ENCODE data around the gene CASQ2. TPM values are rescaled to one million over a fixed set of nuclear protein-coding genes. Genes with fewer than 3 reads are reported as not detected.

CASQ2 gene
- total and polyA plus RNA-seq, 2 donors, result 75.2 to 111 TPM

DNA sequence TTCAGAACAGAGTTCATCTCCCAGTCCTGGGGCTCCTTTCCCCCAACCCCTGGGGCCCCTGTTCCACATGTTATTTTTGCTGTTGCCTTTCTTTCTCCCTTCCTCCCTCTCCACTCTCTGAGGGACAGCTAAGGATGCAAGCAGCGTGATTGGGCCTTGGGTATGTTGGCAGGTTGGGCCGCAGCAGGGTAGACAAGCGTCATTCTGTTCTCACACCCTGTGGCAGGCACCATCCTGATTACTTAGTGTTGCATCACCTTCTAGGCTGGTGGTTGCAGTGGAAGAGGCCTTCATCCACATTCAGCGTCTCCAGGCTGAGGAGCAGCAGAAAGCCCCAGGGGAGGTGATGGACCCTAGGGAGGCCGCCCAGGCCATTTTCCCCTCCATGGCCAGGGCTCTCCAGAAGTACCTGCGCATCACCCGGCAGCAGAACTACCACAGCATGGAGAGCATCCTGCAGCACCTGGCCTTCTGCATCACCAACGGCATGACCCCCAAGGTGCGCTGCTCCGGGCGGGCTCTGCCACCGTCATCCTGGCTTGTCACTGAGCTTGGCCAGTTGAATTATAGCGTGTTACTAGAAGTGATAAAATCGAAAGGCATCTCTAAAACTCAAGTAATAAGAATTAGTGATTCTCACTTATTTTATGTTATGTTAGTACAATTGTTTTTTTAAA, 83.3 kb downstream of the CASQ2 start:
- 92% methylated on average over 14 of the region's 14 CpGs for WGBS
- Histone ChIP-seq H3K36me3 (ENCODE audit: insufficient read depth) (no peaks in the 10 kb centered on the region), H3K4me3 (ENCODE audit: low read depth, low read length) (no peak overlapping the region), H3K4me1 (ENCODE audit: insufficient read depth) (no peaks in the 10 kb centered on the region), H3K27ac (ENCODE audit: low read depth) (no peak overlapping the region)
- no peak for DNase-seq (ENCODE audit: extremely low spot score)

DNA sequence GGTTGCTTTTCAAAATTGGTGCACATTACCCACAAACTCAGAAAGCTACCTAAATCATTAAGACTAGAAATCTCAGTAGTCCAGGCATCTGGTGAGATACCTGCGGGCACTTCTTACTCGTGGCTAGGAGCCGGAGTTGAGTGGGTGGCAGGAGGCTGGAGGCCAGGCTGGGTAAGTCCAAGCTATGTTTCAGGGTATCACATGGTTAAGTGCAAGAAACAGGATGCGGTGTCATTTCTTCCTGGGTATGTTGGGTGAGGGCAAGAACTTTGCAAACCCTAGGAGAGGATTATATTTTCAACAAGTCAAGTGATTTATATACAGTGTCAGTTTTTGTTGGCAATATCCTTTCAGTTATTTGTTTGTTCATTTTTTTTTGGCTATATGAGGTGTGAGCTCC, 85.7 kb downstream of the CASQ2 start:
- Histone ChIP-seq H3K4me1 (ENCODE audit: insufficient read depth) (no peaks in the 10 kb centered on the region), H3K27ac (ENCODE audit: low read depth) (no peak overlapping the region), H3K4me3 (ENCODE audit: low read depth, low read length) (no peak overlapping the region), H3K36me3 (ENCODE audit: insufficient read depth) (no peaks in the 10 kb centered on the region)
- DNase-seq (ENCODE audit: extremely low spot score), result no peak
- 98% methylated on average over 4 of the region's 4 CpGs for WGBS

DNA sequence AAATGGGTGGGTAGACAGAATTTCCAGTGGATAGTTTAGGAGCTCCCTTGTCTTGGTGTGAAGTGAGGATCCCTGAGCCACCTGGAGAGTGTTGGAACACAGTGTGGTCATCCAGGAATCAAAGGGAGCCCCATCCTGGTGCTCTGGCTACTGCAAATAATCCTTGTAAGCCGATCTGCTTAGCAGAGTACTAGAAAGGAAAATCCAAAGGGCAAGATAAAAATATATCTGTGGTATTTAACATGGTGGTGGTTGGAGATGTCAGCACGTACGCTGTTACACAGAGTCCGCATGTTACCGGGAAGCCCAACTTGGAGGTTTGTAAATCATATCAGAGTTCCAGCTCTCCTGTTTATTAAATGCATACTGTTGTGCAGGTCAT, 87.8 kb downstream of the CASQ2 start:
- H3K27ac ChIP-seq (ENCODE audit: low read depth), result no peak overlapping the region
- no peak for DNase-seq (ENCODE audit: extremely low spot score)
- H3K4me3 ChIP-seq (ENCODE audit: low read depth, low read length), result no peak overlapping the region
- no peaks in the 10 kb centered on the region for H3K4me1 ChIP-seq (ENCODE audit: insufficient read depth)
- 62% methylated on average over 5 of the region's 5 CpGs for WGBS
- no peaks in the 10 kb centered on the region for H3K36me3 ChIP-seq (ENCODE audit: insufficient read depth)

DNA sequence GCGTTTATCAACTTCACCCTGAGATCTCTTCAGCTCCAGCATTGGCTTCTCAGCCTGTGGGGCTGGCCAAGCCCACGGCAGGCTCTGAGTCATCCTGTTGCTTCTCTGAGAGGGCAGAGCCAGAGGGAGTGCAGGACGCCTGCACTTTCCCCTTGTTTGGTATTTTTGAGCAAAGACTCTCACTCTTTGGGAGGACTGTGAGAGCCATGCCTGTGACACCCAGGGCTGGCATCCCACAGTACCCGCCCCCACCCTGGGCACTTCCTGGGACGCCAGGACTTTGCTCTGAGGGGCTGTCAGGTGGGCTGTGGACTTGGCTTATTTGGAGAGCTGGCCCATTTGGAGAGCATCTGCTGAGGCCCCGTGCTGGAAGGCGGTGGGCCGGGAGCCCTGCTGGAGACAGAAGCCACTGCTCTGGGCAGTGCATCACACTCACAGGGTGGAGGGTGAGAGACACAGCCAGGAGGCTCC, 89.3 kb downstream of the CASQ2 start:
- Histone ChIP-seq H3K36me3 (ENCODE audit: insufficient read depth) (no peaks in the 10 kb centered on the region), H3K4me3 (ENCODE audit: low read depth, low read length) (no peak overlapping the region), H3K27ac (ENCODE audit: low read depth) (peak overlapping the region; percentile 41), H3K4me1 (ENCODE audit: insufficient read depth) (no peaks in the 10 kb centered on the region)
- DNase-seq (ENCODE audit: extremely low spot score), result no peak
- WGBS, result 31% methylated on average over 8 of the region's 8 CpGs

DNA sequence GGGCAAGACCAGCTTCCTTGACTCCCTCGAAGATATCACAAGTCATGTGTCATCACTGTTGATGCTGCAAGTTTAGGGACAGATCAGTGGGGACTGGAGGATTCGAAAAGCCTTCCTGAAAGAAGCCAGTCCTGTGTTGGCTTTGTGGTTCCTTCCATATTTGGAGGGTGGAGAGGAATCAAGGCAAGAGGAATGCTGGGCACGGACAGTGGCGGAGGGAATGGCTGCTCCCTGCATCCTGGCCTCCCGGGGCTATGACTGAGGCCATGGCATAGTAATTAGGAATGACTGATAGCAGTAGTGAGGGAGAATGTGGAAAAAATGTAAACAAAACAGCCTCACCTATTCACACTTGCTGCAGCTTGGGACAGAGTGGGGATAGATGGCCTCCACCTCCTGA, 90.4 kb downstream of the CASQ2 start:
- H3K4me1 ChIP-seq (ENCODE audit: insufficient read depth), result no peaks in the 10 kb centered on the region
- no peak overlapping the region for H3K27ac ChIP-seq (ENCODE audit: low read depth)
- WGBS, result 71% methylated on average over 5 of the region's 5 CpGs
- no peak for DNase-seq (ENCODE audit: extremely low spot score)
- H3K36me3 ChIP-seq (ENCODE audit: insufficient read depth), result no peaks in the 10 kb centered on the region
- no peak overlapping the region for H3K4me3 ChIP-seq (ENCODE audit: low read depth, low read length)

DNA sequence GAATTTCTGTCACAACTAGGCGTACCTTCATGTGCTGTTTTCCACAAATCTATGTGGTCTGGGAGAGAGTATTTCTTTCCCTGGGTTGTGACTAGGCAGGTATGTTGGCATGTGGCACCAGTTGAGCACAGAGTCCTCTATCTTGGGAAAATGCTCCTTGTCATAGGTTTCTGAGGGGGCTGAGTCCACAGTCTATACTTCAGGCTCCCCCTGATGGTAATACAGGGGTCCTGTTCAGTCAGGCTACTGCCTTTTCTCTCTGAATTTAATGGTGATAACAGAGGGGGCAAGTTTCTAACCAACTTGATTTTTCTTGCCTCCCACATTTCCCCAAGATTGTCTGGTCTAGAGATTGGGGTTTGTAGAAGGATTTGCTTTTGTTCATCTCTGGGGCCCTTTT, 90.9 kb downstream of the CASQ2 start:
- Histone ChIP-seq H3K27ac (ENCODE audit: low read depth) (no peak overlapping the region), H3K4me1 (ENCODE audit: insufficient read depth) (no peaks in the 10 kb centered on the region), H3K36me3 (ENCODE audit: insufficient read depth) (no peaks in the 10 kb centered on the region), H3K4me3 (ENCODE audit: low read depth, low read length) (no peak overlapping the region)
- DNase-seq (ENCODE audit: extremely low spot score), result no peak
- WGBS, result 99% methylated on average over 1 of the region's 1 CpG

DNA sequence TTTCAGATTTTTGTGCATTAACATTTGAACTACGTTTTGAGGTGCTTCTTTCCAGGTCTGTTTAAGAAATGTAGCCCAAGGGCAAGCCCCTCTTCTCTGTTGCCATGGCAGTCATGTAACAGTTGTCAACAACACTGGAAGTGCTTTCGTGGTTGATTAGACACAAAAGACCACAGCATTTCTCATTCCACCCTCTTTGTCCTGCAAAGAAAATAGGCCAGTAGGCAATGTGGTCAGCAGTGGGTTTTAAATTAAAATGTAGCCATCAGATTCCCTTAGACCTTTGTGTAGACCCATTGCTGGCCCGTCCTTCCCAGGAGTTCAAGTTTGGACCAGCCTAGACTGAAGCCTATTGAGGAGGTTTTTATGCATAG, 91.3 kb downstream of the CASQ2 start:
- Histone ChIP-seq H3K4me1 (ENCODE audit: insufficient read depth) (no peaks in the 10 kb centered on the region), H3K4me3 (ENCODE audit: low read depth, low read length) (no peak overlapping the region), H3K36me3 (ENCODE audit: insufficient read depth) (no peaks in the 10 kb centered on the region), H3K27ac (ENCODE audit: low read depth) (no peak overlapping the region)
- DNase-seq (ENCODE audit: extremely low spot score), result no peak
- 54% methylated on average over 3 of the region's 3 CpGs for WGBS

DNA sequence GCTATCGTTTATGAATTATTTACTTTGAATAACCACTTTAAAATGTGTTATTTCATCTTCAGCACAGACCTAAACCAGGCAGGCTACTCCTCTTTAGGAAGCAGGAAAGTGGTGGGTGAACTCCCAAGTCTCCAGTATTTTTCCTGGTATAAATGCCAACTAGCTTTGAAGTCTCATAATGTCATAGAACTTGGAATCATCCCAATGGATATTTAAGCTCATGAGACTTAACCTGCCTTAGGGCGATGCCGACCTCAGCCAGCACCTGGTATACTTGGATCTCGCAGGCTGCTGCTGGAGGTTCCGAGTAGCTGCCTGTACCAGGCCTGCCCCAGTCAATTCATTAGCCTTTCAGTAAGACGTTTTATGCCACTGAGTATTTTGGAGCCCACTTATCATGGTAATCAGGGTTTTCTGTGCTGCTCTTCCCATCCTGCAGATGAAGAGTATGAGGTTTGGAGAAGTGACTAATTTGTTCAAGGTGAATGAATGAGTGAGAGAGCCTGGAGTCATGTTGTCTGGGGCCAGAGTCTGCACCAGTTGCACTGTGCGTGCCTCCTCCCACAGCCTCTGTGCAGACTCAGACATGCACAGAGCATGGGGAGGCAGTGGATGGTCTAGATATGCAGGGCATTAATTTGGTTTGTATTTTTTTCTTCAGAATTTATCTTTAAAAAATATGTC, 91.9 kb downstream of the CASQ2 start:
- 75% methylated on average over 7 of the region's 7 CpGs for WGBS
- Histone ChIP-seq H3K27ac (ENCODE audit: low read depth) (no peak overlapping the region), H3K4me3 (ENCODE audit: low read depth, low read length) (no peak overlapping the region), H3K4me1 (ENCODE audit: insufficient read depth) (no peaks in the 10 kb centered on the region), H3K36me3 (ENCODE audit: insufficient read depth) (no peaks in the 10 kb centered on the region)
- no peak for DNase-seq (ENCODE audit: extremely low spot score)

DNA sequence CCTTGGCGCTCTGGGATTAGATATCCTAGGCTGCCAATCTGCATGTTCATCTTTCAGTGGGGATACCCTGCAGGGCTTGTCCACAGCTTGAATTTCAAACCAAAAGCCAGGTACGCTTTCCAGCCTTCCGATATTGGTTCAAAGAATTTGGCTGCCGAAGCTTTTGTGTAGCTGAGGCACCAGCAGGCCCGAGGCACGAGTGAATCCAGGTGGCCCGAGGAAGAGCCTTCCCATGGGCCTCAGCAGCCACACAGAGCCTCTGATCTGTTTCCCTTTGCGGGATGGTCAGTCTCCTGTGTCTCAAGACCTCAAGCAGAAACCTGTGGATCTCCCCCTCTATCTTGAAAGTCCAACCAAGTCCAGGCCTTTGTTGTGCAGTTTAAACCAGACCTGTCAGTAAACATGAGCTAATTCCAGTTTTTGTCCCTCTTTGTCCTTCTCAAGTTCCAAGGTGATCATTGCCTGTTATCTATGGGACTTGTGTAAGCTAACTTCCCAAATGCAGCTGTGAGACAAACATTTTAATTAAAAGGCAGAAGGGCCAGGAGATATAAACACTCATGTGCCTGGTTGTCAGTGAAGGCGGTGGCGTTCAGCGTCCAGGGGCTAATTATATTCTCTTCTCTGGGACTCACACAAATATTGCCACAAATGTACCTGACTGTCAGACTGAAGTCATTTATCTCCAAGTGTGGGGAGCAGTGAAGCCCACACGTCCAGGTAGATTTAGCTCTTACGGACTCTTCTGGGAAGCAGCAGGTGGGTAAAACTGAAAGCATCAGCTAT, 96.1 kb downstream of the CASQ2 start:
- H3K27ac ChIP-seq (ENCODE audit: low read depth), result no peak overlapping the region
- WGBS, result 91% methylated on average over 13 of the region's 13 CpGs
- H3K4me3 ChIP-seq (ENCODE audit: low read depth, low read length), result no peak overlapping the region
- peaks cover 2% of the 10 kb centered on the region for H3K4me1 ChIP-seq (ENCODE audit: insufficient read depth)
- no peak for DNase-seq (ENCODE audit: extremely low spot score)
- H3K36me3 ChIP-seq (ENCODE audit: insufficient read depth), result no peaks in the 10 kb centered on the region

DNA sequence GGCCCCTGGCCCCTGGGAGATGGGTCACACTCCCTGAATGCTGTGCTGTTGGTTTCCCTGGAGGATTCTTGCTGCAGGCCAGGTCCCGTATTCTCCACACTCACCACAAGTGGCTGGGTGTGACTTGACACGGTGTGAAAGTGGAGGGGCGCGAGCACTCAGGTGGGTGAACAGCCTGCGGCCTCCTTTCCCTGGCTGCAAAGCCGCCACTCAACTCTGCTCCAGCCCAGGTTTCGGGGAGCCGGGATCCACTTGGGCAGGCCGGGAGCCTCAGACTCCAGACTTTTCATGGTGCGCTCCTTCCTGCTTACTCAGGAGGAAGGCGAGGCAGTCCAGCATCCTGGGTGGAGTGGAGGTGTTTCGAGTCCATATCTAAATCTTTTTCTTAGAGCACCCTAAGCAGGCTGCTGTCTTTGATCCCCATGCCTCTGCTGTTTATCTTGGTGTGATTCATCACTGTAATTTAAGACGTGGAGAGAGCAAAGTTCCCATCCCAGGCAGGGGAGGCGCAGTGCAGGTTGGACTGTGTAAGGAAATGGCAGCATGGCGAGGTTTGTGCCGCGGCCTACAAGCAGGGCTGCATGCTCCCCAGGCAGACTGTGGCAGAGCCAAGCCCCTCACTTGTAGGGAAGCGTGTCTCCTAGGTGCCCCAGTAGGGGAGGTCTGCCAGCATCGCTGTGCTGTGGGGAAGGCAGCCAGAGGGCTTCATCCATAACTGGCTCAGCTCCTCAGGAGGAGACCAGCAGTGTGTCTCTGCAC, 97.2 kb downstream of the CASQ2 start:
- no peak overlapping the region for H3K4me3 ChIP-seq (ENCODE audit: low read depth, low read length)
- DNase-seq (ENCODE audit: extremely low spot score), result no peak
- H3K4me1 ChIP-seq (ENCODE audit: insufficient read depth), result peaks cover 2% of the 10 kb centered on the region
- 62% methylated on average over 19 of the region's 19 CpGs for WGBS
- H3K36me3 ChIP-seq (ENCODE audit: insufficient read depth), result no peaks in the 10 kb centered on the region
- no peak overlapping the region for H3K27ac ChIP-seq (ENCODE audit: low read depth)

DNA sequence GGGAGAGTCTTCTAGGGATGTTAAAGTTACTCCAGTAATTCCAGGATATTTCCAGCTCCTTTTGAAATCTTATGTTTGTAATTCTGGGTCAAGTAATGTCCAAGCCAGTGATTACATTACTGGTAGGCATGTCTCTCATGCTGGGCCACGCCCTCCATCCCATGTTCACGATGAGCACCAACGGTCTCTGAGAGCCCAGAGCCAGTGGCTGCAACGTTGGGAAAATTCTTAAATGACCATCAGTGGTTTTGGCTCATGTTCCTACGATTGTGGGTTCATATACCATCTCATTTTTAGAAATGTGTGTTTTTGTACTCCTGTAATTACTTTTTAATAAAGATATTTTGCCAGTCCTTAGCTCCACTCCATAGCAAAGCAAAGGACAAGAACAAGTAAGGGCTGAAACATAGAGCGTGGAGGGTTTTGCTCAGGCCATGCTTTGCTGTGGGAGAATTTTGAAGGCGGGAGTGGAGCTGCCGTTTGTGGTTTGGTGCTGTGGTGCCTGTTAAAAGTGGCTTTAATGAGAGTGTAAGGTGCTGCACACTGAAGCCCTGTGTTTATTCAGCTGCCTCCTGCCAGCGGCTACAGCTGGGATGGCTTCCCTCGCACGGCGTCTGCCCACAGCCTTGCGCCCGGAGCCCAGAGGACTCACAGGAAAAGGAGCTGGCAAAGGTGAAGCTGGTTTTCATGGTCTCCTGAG, 97.9 kb downstream of the CASQ2 start:
- no peaks in the 10 kb centered on the region for H3K36me3 ChIP-seq (ENCODE audit: insufficient read depth)
- peaks cover 2% of the 10 kb centered on the region for H3K4me1 ChIP-seq (ENCODE audit: insufficient read depth)
- WGBS, result 53% methylated on average over 14 of the region's 14 CpGs
- H3K27ac ChIP-seq (ENCODE audit: low read depth), result no peak overlapping the region
- H3K4me3 ChIP-seq (ENCODE audit: low read depth, low read length), result no peak overlapping the region
- no peak for DNase-seq (ENCODE audit: extremely low spot score)

DNA sequence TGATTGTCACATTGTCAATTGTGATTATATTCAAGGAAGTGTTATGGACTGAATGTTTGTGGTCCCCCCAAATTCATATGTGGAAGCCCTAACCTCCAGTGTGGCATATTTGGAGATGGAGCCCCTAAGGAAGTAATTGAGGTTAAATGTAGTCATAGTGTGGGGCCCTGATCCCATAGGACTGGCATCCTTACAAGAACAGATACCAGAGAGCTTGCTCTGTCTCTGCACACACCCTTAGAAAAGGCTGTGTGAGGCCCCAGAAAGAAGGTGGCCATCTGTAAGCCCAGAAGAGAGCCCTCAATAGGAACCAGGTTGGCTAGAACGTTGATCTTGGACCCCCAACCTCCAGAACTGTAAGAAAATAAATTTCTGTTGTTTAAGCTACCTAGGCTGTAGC, 98.6 kb downstream of the CASQ2 start:
- Histone ChIP-seq H3K27ac (ENCODE audit: low read depth) (no peak overlapping the region), H3K4me1 (ENCODE audit: insufficient read depth) (peaks cover 2% of the 10 kb centered on the region), H3K4me3 (ENCODE audit: low read depth, low read length) (no peak overlapping the region), H3K36me3 (ENCODE audit: insufficient read depth) (no peaks in the 10 kb centered on the region)
- WGBS, result 93% methylated on average over 1 of the region's 1 CpG
- no peak for DNase-seq (ENCODE audit: extremely low spot score)
